Memory B cell (primary cell): Measurements from ENCODE around the gene CDK5RAP1.

Experiments
- ATAC-seq: fragments of 150-1000 bp; cut with Tn5 transposase; 2 replicates; pipeline ENCODE4 v1.10.0; 2021; ENCODE audit warnings: low read depth, mild to moderate bottlenecking, moderate library complexity
- DNase-seq, 2 donors: peaks; one replicate each; pipeline ENCODE4 v3.0.0; 2022; ENCODE audit warnings: low spot score in 2 of 2
- H3K27ac Mint-ChIP-seq: one replicate; pipeline ENCODE4 v1.8.0; 2022; ENCODE audit warnings: mild to moderate bottlenecking, moderate library complexity, mixed read lengths
- H3K27me3 Mint-ChIP-seq: one replicate; pipeline ENCODE4 v1.8.0; 2022; ENCODE audit warnings: mixed read lengths
- H3K36me3 Mint-ChIP-seq: one replicate; pipeline ENCODE4 v1.8.0; 2022; ENCODE audit warnings: mild to moderate bottlenecking, mixed read lengths
- H3K4me1 Mint-ChIP-seq: one replicate; pipeline ENCODE4 v1.8.0; 2022; ENCODE audit warnings: mixed read lengths
- H3K4me3 Mint-ChIP-seq: one replicate; pipeline ENCODE4 v1.8.0; 2022; ENCODE audit warnings: mild to moderate bottlenecking, moderate library complexity, mixed read lengths
- H3K9me3 Mint-ChIP-seq: one replicate; pipeline ENCODE4 v1.8.0; 2022; ENCODE audit warnings: mixed read lengths

The CDK5RAP1 gene

DNA sequence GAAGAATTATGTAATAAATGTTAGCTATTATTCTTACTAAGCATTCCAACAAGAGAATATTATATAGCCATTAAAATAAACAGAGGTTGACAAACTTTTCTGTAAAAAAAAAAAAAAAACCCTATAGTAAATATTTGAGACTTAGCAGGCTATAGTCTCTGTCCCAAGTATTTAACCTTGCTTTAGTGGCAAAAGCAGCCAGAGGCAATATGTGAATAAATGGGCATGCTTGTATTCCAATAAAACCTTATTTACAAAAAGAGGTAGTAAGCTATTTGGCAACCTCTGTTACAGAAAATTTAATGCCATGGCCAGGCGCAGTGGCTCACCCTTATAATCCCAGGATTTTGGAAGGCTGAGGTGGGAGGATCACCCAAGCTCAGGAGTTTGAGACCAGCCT lies 14.6 kb downstream of the CDK5RAP1 start:
- H3K9me3 Mint-ChIP-seq = no peaks in the 10 kb centered on the region
- peaks cover 2% of the 10 kb centered on the region for H3K4me1 Mint-ChIP-seq
- peak overlapping the region; percentile 31 for H3K27ac Mint-ChIP-seq
- ATAC-seq (no peak), DNase-seq (no peak)
- no peaks in the 10 kb centered on the region for H3K27me3 Mint-ChIP-seq
- no peak overlapping the region for H3K4me3 Mint-ChIP-seq
- H3K36me3 Mint-ChIP-seq = peaks cover 26% of the 10 kb centered on the region

DNA sequence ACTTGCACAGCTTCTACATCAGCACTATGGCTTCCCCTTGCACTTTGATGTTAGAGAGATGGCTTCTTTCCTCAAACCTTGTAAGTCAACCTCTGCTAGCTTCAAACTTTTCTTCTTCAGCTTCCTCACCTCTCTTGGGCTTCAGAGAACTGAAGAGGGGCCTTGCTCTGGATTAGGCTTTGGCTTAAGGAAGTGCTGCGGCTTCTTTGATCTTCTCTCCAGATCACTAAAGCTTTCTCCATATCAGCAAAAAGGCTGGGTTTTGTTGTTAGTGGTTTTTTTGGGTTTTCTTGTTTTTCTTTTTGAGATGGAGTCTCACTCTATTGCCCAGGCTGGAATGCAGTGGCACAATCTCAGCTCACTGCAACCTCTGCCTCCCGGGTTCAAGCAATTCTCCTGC lies 24.0 kb downstream of the CDK5RAP1 start:
- H3K9me3 Mint-ChIP-seq = no peaks in the 10 kb centered on the region
- no peak for DNase-seq
- ATAC-seq = no peak
- peaks cover 29% of the 10 kb centered on the region for H3K36me3 Mint-ChIP-seq
- H3K27ac Mint-ChIP-seq = no peak overlapping the region
- no peaks in the 10 kb centered on the region for H3K27me3 Mint-ChIP-seq
- H3K4me3 Mint-ChIP-seq = no peak overlapping the region
- peaks cover 4% of the 10 kb centered on the region for H3K4me1 Mint-ChIP-seq

DNA sequence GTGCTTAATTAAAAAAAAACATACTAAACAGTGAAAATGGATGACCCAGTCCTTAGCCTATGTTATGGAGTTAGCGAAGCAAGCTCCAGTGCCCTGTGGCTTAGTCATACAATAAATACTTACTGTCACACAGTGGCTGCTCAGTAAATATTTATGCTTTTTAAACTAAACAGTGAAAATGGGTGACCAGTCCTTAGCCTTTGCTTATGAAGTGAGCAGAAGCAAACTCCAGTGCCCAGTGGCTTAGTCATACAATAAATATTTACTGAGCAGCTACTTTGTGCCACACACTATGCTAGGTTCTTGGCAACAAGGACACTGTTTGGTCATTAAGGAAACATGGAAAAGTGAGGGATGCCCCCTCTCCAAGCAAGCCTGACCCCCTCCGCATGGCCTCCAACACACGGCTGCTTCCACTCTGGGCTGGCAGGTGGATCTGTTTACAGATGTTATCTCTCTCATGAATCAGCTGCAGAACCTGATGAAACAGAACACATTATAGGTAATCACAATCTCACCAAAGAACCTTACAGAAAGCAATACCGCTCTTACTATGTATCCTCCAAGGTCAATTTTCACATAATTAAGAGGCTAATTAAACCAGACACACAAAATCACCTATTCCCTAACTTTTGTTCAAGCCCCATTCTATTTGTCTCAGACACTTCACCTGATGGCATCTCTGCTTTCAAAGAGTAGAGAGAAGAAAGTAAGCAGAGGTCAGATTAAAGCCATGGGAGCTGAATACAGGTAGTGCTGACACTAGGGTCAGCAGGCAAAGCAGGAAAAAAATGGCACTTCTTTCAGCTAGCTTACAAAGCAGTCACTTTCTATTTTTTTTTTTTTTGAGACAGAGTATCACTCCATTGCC lies 27.3 kb downstream of the CDK5RAP1 start:
- Mint-ChIP-seq H3K4me1 (peaks cover 10% of the 10 kb centered on the region), H3K4me3 (no peak overlapping the region), H3K27ac (peak overlapping the region; percentile 45), H3K36me3 (peaks cover 21% of the 10 kb centered on the region), H3K9me3 (no peaks in the 10 kb centered on the region), H3K27me3 (no peaks in the 10 kb centered on the region)
- no peak for DNase-seq
- no peak for ATAC-seq

DNA sequence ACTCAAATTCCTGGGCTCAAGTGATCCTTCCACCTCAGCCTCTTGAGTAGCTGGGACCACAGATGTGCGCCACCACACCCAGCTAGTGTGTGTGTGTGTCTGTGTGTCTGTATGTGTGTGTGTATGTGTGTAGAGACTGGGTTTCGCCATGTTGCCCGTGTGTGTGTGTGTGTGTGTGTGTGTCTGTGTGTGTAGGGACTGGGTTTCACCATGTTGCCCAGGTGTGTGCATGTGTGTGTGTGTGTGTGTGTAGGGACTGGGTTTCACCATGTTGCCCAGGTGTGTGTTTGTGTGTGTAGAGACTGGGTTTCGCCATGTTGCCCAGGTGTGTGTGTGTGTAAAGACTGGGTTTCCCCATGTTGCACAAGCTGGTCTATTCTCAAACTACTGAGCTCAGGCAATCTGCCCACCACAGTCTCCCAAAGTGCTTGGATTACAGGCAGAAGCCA lies 28.3 kb downstream of the CDK5RAP1 start:
- no peak overlapping the region for H3K4me3 Mint-ChIP-seq
- no peaks in the 10 kb centered on the region for H3K9me3 Mint-ChIP-seq
- ATAC-seq (no peak), DNase-seq (no peak)
- H3K4me1 Mint-ChIP-seq = peaks cover 10% of the 10 kb centered on the region
- H3K27ac Mint-ChIP-seq = peak overlapping the region; percentile 92
- peaks cover 14% of the 10 kb centered on the region for H3K36me3 Mint-ChIP-seq
- no peaks in the 10 kb centered on the region for H3K27me3 Mint-ChIP-seq

DNA sequence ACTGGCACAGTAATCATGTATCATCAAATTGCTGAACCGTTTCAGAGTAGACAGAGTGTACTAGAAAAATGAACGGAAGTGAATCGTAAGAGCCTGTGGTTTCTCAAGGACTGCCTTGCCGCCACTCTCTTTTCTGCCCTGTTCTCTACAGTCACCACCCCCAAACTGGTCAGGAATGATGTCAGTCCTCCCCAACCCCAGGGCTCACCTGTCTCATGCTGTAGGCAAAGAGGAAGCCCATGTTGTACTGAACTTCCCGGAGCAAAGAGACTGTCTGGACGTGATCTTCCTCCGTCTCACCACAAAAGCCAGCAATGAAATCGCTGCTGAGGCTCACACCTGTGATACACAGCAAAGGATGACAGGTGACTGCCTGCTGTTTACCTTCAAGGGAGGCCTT lies 31.0 kb downstream of the CDK5RAP1 start:
- peak overlapping the region; percentile 92 for H3K27ac Mint-ChIP-seq
- H3K27me3 Mint-ChIP-seq = no peaks in the 10 kb centered on the region
- peaks cover 16% of the 10 kb centered on the region for H3K36me3 Mint-ChIP-seq
- ATAC-seq (peak; percentile 89), DNase-seq (peak in 1 of 2 donors; percentile 37)
- H3K4me1 Mint-ChIP-seq = peaks cover 10% of the 10 kb centered on the region
- H3K4me3 Mint-ChIP-seq = peak overlapping the region; percentile 55
- no peaks in the 10 kb centered on the region for H3K9me3 Mint-ChIP-seq

DNA sequence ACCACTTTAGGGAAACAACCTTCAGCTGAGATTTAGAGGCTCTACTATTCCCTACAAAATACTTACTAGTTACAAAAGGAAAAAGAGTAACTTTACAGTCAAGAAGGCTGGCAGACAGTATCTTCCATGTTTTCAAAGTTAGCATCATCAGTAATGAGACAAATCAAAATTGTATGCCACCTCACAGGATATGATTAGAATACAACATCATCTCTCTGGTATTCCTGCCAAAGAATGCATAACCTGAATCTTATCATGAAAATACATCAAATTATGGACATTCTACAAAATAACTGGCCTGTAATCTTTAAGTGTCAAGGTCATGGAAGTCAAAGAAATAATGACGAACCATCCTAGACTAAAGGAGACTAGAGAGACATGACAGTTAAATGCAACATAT lies 38.4 kb downstream of the CDK5RAP1 start:
- Mint-ChIP-seq H3K4me1 (no peaks in the 10 kb centered on the region), H3K27ac (peak overlapping the region; percentile 17), H3K27me3 (no peaks in the 10 kb centered on the region), H3K36me3 (peaks cover 43% of the 10 kb centered on the region), H3K9me3 (no peaks in the 10 kb centered on the region), H3K4me3 (no peak overlapping the region)
- no peak for DNase-seq
- ATAC-seq = no peak

DNA sequence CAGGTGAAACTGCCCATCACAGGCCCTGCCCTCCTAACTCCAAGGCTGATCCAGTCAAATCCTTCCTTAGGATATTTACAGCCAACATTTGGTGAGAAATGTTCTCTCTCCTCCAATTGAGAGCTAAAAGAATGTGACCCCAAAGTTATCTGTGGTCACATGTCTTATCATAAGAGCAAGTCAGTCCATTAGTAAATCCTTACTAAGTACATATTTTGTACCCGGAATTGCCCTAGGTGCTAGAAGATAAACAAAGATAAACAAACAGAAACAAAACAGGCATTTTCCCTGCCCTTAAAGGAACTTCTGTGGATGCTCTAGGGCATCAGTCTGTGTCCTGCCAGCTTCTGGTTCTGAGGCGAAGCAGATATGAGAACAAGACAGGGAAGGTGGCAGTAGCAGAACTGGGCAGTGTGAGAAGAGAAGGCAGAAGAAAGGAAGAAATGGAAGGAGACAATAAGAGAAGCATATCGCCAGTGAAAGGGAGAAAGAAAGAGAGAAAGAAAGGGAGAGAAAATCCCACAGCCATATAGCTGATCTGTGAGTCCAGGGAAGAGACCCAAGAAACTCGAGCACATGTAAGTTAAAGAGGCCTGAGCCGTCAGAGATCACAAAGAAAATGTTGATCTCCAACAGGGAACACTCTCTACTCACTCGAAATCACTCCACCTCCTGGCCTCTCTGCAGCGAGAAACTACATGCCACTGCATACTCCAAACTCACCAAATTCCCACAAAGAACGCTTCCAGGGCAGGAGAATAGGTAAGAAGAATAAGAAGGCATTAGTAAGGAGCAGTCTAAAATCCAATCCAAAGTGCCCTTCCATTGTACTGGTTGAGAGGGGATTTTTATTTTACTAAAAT lies 41.7 kb downstream of the CDK5RAP1 start:
- H3K27me3 Mint-ChIP-seq = no peaks in the 10 kb centered on the region
- H3K27ac Mint-ChIP-seq = no peak overlapping the region
- peaks cover 39% of the 10 kb centered on the region for H3K36me3 Mint-ChIP-seq
- no peak overlapping the region for H3K4me3 Mint-ChIP-seq
- no peaks in the 10 kb centered on the region for H3K9me3 Mint-ChIP-seq
- no peak for ATAC-seq
- no peak for DNase-seq
- no peaks in the 10 kb centered on the region for H3K4me1 Mint-ChIP-seq

DNA sequence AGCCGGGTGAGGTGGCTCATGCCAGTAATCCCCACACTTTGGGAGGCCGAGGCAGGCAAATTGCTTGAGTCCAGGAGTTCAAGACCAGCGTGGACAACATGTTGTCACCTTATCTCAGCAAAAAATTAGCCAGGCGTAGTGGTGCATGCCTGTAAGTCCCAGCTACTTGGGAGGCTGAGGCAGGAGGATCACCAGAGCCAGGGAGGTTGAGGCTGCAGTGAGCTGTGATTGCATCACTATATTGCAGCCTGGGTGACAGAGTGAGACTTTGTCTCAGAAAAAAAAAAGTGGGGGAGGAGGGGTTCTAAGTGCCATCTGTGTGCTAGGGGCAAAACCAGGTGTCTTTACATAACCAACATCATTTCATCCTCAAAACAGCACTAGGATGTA lies 48.3 kb downstream of the CDK5RAP1 start:
- Mint-ChIP-seq H3K4me1 (no peaks in the 10 kb centered on the region), H3K9me3 (no peaks in the 10 kb centered on the region), H3K4me3 (no peak overlapping the region), H3K27ac (no peak overlapping the region), H3K27me3 (no peaks in the 10 kb centered on the region), H3K36me3 (peaks cover 24% of the 10 kb centered on the region)
- ATAC-seq (no peak), DNase-seq (no peak)

DNA sequence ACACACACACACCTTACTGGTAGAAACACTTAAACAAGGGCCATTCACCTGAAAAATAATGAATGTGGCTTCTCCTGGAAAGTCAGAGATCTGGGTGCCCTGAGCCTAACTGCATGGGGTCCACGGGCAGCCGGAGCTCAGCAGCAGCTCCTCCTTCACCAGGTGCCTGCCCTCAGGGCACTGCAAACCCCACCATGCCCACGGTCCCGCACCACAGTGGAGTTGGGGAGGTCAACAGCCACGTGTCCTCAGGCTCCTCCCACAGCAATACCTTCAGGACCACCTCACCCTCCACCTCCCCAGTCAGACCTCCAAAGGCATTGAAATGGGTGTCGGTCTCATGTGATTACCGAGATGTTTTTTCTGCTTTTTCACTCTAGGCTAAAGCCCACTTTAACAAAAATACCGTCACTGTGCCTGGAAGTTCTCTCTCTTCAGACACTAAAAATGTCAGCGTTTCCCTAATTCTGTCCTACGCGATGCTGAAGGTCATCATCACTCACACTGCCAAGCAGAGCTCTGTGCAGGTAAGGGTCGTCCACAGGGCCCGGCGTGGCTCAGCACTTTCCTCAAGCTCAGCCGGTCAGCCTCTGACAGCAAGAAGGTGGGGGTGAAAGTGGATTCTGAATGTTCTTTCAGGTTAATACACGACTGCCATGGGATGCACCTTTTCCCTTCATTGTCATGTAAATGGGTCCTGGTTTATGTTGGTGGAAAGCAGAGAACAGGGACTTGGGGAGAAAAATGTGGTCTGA lies 48.9 kb downstream of the CDK5RAP1 start:
- no peaks in the 10 kb centered on the region for H3K9me3 Mint-ChIP-seq
- no peak for ATAC-seq
- no peak overlapping the region for H3K27ac Mint-ChIP-seq
- H3K27me3 Mint-ChIP-seq = no peaks in the 10 kb centered on the region
- no peak for DNase-seq
- peaks cover 24% of the 10 kb centered on the region for H3K36me3 Mint-ChIP-seq
- H3K4me3 Mint-ChIP-seq = no peak overlapping the region
- H3K4me1 Mint-ChIP-seq = no peaks in the 10 kb centered on the region

DNA sequence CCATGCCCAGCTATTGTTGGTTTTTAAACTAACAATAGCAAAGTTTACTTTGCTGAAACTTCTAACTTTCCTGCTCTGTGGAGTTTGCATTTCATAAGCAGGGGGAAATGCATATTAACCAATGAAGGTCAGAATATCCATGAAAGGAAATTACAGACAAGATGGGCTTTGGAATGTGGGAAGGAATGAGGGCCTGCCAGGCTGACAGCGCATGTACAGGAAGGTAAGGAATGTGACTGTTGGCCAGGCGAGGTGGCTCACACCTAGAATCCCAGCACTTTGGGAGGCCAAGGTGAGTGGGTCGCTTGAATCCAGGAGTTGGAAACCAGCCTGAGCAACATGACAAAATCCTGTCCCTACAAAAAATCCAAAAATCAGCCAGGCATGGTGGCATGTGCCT lies 49.6 kb downstream of the CDK5RAP1 start:
- no peaks in the 10 kb centered on the region for H3K27me3 Mint-ChIP-seq
- no peak for ATAC-seq
- H3K27ac Mint-ChIP-seq = no peak overlapping the region
- H3K9me3 Mint-ChIP-seq = no peaks in the 10 kb centered on the region
- H3K4me1 Mint-ChIP-seq = no peaks in the 10 kb centered on the region
- H3K36me3 Mint-ChIP-seq = peaks cover 24% of the 10 kb centered on the region
- no peak for DNase-seq
- H3K4me3 Mint-ChIP-seq = no peak overlapping the region

DNA sequence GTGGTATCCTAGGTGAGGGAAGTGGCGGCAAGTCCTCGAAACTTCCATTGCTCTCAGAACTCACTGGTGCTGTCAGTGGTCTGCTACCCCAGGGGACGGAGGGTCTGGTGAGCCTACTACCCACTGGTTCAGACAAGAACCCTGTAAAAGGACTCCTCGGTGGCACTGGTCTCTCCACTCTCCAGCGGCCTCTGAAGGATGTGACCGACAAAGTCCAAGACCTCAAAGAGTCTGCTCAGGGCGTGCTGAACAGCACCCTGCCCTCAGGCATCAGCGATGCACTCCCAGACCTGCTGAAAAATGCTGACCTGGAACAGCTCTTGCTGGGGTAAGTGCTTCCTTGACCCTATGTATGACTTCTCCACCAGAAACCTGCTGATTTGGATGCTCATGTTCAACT lies 51.8 kb downstream of the CDK5RAP1 start:
- Mint-ChIP-seq H3K27ac (no peak overlapping the region), H3K36me3 (peaks cover 20% of the 10 kb centered on the region)

DNA sequence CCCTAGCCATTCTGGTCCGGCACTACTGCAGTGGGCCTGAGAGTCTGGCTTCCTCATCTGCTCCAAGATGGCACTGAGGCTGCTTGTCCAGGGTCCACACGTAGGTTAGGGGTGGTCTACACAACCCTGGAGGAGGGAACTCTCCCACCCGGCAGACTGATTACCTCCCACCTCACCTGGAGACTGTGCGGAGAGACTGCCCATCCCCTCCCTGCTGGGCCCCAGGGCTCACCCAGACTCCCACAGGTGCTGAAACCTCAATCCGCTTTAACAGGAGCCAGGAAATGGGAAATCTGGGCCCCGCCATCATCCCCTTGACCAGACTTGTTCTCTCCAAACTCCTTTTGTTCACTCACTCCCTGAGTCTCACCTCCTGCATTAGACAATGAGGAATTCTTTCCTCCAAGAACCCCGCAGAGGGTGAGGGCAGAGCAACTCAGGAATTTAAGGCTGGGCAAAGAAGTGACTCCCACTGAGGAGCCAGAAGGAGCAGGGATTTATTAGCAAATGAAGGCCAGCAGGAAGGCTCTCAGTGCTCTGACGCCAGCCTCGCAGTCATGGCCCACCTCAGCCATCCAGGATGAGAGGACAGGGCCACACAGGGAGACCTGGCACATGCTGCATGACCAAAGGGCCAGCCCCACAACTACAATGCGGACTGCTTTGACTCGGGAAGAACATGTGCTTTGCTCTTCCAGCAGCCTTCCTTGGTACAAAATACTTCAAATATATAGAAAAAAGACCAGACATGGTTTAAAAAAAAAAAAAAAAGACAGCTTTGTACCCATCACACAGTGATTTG lies 53.0 kb downstream of the CDK5RAP1 start:
- ATAC-seq (no peak), DNase-seq (no peak)
- Mint-ChIP-seq H3K4me3 (no peak overlapping the region), H3K27ac (no peak overlapping the region), H3K4me1 (peaks cover 4% of the 10 kb centered on the region), H3K36me3 (peaks cover 17% of the 10 kb centered on the region), H3K27me3 (no peaks in the 10 kb centered on the region), H3K9me3 (no peaks in the 10 kb centered on the region)

More for the DNA sequence above, 51.8 kb downstream of the CDK5RAP1 start:
- H3K27me3 Mint-ChIP-seq = no peaks in the 10 kb centered on the region
- no peaks in the 10 kb centered on the region for H3K9me3 Mint-ChIP-seq
- no peak for DNase-seq
- H3K4me1 Mint-ChIP-seq = peaks cover 4% of the 10 kb centered on the region
- H3K4me3 Mint-ChIP-seq = no peak overlapping the region
- no peak for ATAC-seq

DNA sequence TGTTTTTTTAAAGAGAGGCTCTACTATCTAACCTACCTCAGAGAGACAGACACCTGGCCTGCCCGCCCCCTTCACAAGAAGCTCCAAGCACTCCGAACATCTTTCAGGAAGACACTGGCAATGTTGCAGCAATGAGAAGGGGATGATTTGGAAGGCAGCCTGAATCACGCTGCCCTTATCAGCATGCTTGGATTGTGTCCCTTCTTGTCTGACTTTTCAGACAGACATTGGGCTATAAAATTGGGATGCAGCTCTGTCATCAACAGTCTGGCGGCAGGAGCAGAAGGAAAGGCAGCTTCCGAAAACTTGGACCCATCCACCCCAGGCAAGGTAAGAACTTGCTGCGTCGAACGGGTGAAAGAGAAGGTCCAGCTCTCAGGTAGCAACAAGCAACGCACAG lies 56.0 kb downstream of the CDK5RAP1 start:
- no peak overlapping the region for H3K4me3 Mint-ChIP-seq
- no peak overlapping the region for H3K27ac Mint-ChIP-seq
- no peak for ATAC-seq
- H3K4me1 Mint-ChIP-seq = peaks cover 4% of the 10 kb centered on the region
- no peaks in the 10 kb centered on the region for H3K9me3 Mint-ChIP-seq
- DNase-seq = no peak
- peaks cover 3% of the 10 kb centered on the region for H3K27me3 Mint-ChIP-seq
- H3K36me3 Mint-ChIP-seq = peaks cover 6% of the 10 kb centered on the region
